IMR-90 (cell line): Measurements from ENCODE around the gene CELA1. TPM values are rescaled to one million over a fixed set of nuclear protein-coding genes. Genes with fewer than 3 reads are reported as not detected.

Experiments used
- ATAC-seq: fragments of 200-7000 bp; cut with Tn5 transposase; 2 replicates; pipeline ENCODE4 v1.9.1; 2020; ENCODE audit warnings: low read depth, mild to moderate bottlenecking, moderate library complexity
- BruUV-seq: library from RNA; stranded (reverse); fragments of 400-500 nt; replicated peaks from 2 replicates; lab custom pipeline; 2021; lab: Mats Ljungman, UMichigan
- CTCF ChIA-PET: fragments of 300-600 bp; formaldehyde crosslinking; extraction: SDS; loops from one replicate; lab custom pipeline; 2021; ENCODE audit warnings: antibody characterized with exemption; lab: Yijun Ruan, JAX
- POLR2A ChIA-PET: fragments of 300-600 bp; sonication (Branson Sonifier 250); formaldehyde crosslinking; loops from one replicate; lab custom pipeline; 2022; ENCODE audit warnings: antibody characterized with exemption; ENCODE audit not compliant: unreplicated experiment; lab: Charles Lee
- DNase-seq: peaks from one replicate; pipeline ENCODE4 v3.0.0; 2013
- H2AFZ ChIP-seq: replicated peaks from 2 replicates; pipeline ENCODE3; 2013; ENCODE audit warnings: low read length, mild to moderate bottlenecking; ENCODE audit not compliant: poor library complexity
- H2AK5ac ChIP-seq: 2 replicates; pipeline ENCODE4 v1.6.1; 2013; ENCODE audit warnings: low read depth, low read length, inconsistent platforms
- H2AK9ac ChIP-seq: replicated peaks from 2 replicates; pipeline ENCODE3; 2013; ENCODE audit warnings: mild to moderate bottlenecking, low read depth, low read length, moderate library complexity; ENCODE audit not compliant: poor library complexity
- H2BK120ac ChIP-seq: 2 replicates; pipeline ENCODE4 v1.6.1; 2013; ENCODE audit warnings: low read depth, low read length, inconsistent platforms
- H2BK15ac ChIP-seq: 3 replicates; pipeline ENCODE4 v1.6.1; 2013; ENCODE audit warnings: low read depth, low read length, inconsistent platforms
- H2BK20ac ChIP-seq: 2 replicates; pipeline ENCODE4 v1.6.1; 2013; ENCODE audit warnings: low read depth, mild to moderate bottlenecking, inconsistent platforms, low read length, moderate library complexity
- H2BK5ac ChIP-seq: 2 replicates; pipeline ENCODE4 v1.6.1; 2013; ENCODE audit warnings: mild to moderate bottlenecking, low read depth, low read length, inconsistent platforms; ENCODE audit not compliant: poor library complexity, severe bottlenecking
- H3K14ac ChIP-seq: replicated peaks from 2 replicates; pipeline ENCODE4 v1.6.1; 2013; ENCODE audit warnings: low read depth, low read length, inconsistent platforms
- H3K18ac ChIP-seq: 2 replicates; pipeline ENCODE4 v1.6.1; 2013; ENCODE audit warnings: low read depth, low read length, control low read depth
- H3K23ac ChIP-seq: 2 replicates; pipeline ENCODE4 v1.6.1; 2013; ENCODE audit warnings: low read depth, low read length, inconsistent platforms
- H3K27ac ChIP-seq: 2 replicates; pipeline ENCODE4 v1.5.1; 2013; ENCODE audit warnings: mild to moderate bottlenecking, control low read depth, low read length; ENCODE audit not compliant: insufficient read depth
- H3K27me3 ChIP-seq: 2 replicates; pipeline ENCODE4 v1.6.1; 2013; ENCODE audit warnings: low read length; ENCODE audit not compliant: control insufficient read depth, insufficient read depth
- H3K36me3 ChIP-seq: 2 replicates; pipeline ENCODE4 v1.6.1; 2013; ENCODE audit warnings: low read length, mixed read lengths; ENCODE audit not compliant: control insufficient read depth, insufficient read depth
- H3K4ac ChIP-seq: 2 replicates; pipeline ENCODE4 v1.6.1; 2013; ENCODE audit warnings: low read depth, low read length, inconsistent platforms
- H3K4me1 ChIP-seq: 2 replicates; pipeline ENCODE4 v1.6.1; 2013; ENCODE audit warnings: low read length, mixed read lengths; ENCODE audit not compliant: control insufficient read depth, insufficient read depth
- H3K4me2 ChIP-seq: 2 replicates; pipeline ENCODE4 v1.6.1; 2013; ENCODE audit warnings: low read depth, mild to moderate bottlenecking, control low read depth, low read length, moderate library complexity
- H3K4me3 ChIP-seq: 2 replicates; pipeline ENCODE4 v1.5.1; 2013; ENCODE audit warnings: low read depth, mild to moderate bottlenecking, control low read depth, low read length, moderate library complexity; ENCODE audit not compliant: insufficient read depth
- H3K56ac ChIP-seq: 2 replicates; pipeline ENCODE4 v1.6.1; 2013; ENCODE audit warnings: low read length, inconsistent platforms; ENCODE audit not compliant: insufficient read depth; ENCODE audit errors: extremely low read depth
- H3K79me1 ChIP-seq, 2 experiments: 2 replicates each; pipeline ENCODE4 v1.6.1; 2013; ENCODE audit warnings: low read length in 2 of 2, inconsistent platforms in 1 of 2, low read depth in 1 of 2
- H3K9ac ChIP-seq: 2 replicates; pipeline ENCODE4 v1.6.1; 2013; ENCODE audit warnings: low read depth, low read length, control low read depth
- H3K9me1 ChIP-seq: 2 replicates; pipeline ENCODE4 v1.6.1; 2013; ENCODE audit warnings: low read length, inconsistent platforms; ENCODE audit not compliant: insufficient read depth
- H3K9me3 ChIP-seq: 2 replicates; pipeline ENCODE4 v1.6.1; 2013; ENCODE audit warnings: low read length; ENCODE audit not compliant: control insufficient read depth, insufficient read depth
- H4K20me1 ChIP-seq: 2 replicates; pipeline ENCODE4 v1.6.1; 2013; ENCODE audit warnings: low read length, inconsistent platforms; ENCODE audit not compliant: insufficient read depth
- H4K5ac ChIP-seq: 2 replicates; pipeline ENCODE4 v1.6.1; 2013; ENCODE audit warnings: mild to moderate bottlenecking, low read depth, low read length, control low read depth
- H4K8ac ChIP-seq, 2 experiments: 2 replicates each; pipeline ENCODE4 v1.6.1; 2013; ENCODE audit warnings: low read depth in 2 of 2, low read length in 2 of 2, control low read depth in 1 of 2, inconsistent platforms in 1 of 2
- H4K91ac ChIP-seq: 2 replicates; pipeline ENCODE4 v1.6.1; 2013; ENCODE audit warnings: low read depth, low read length, inconsistent platforms; ENCODE audit not compliant: insufficient read depth
- BHLHE40 ChIP-seq: fragments of 150-350 bp; IDR thresholded peaks from 2 replicates; pipeline ENCODE4 v1.6.1; 2016; ENCODE audit warnings: mild to moderate bottlenecking, low read depth, low read length
- CEBPB ChIP-seq: IDR thresholded peaks from 2 replicates; pipeline ENCODE4 v1.6.1; 2012; ENCODE audit warnings: low read depth, low read length, improper control_type of control experiment
- CHD1 ChIP-seq: IDR thresholded peaks from 2 replicates; pipeline ENCODE4 v1.6.1; 2012; ENCODE audit warnings: low read depth, low read length, improper control_type of control experiment
- CTCF ChIP-seq: conservative IDR thresholded peaks from 2 replicates; pipeline ENCODE4 v1.5.1; 2012; ENCODE audit warnings: mild to moderate bottlenecking, low read depth, low read length, improper control_type of control experiment
- FOS ChIP-seq: fragments of 150-350 bp; IDR thresholded peaks from 2 replicates; pipeline ENCODE4 v1.6.1; 2016; ENCODE audit warnings: low read depth, low read length
- MAFK ChIP-seq: IDR thresholded peaks from 2 replicates; pipeline ENCODE4 v1.6.1; 2012; ENCODE audit warnings: low read depth, low read length, improper control_type of control experiment
- MAZ ChIP-seq: IDR thresholded peaks from 2 replicates; pipeline ENCODE4 v1.6.1; 2012; ENCODE audit warnings: low read depth, mild to moderate bottlenecking, low read length, improper control_type of control experiment, moderate library complexity, borderline replicate concordance
- MXI1 ChIP-seq: IDR thresholded peaks from 2 replicates; pipeline ENCODE4 v1.6.1; 2012; ENCODE audit warnings: low read depth, mild to moderate bottlenecking, low read length, moderate library complexity, borderline replicate concordance
- NFE2L2 ChIP-seq: fragments of 150-350 bp; IDR thresholded peaks from 2 replicates; pipeline ENCODE4 v1.6.1; 2016; ENCODE audit warnings: low read depth, mild to moderate bottlenecking, low read length
- POLR2A ChIP-seq: IDR thresholded peaks from 2 replicates; pipeline ENCODE4 v1.6.1; 2012; ENCODE audit warnings: mild to moderate bottlenecking, low read depth, low read length
- RAD21 ChIP-seq: IDR thresholded peaks from 2 replicates; pipeline ENCODE4 v1.6.1; 2012; ENCODE audit warnings: low read length, improper control_type of control experiment
- RCOR1 ChIP-seq: IDR thresholded peaks from 2 replicates; pipeline ENCODE4 v1.6.1; 2012; ENCODE audit warnings: mild to moderate bottlenecking, low read length, improper control_type of control experiment; ENCODE audit not compliant: insufficient replicate concordance
- RFX5 ChIP-seq: IDR thresholded peaks from 2 replicates; pipeline ENCODE4 v1.8.0; 2012; ENCODE audit warnings: low read depth, mild to moderate bottlenecking, low read length, moderate library complexity
- SMC3 ChIP-seq: fragments of 150-350 bp; IDR thresholded peaks from 2 replicates; pipeline ENCODE4 v1.6.1; 2016; ENCODE audit warnings: low read depth, mild to moderate bottlenecking, antibody characterized with exemption, low read length, moderate library complexity
- USF2 ChIP-seq: fragments of 150-350 bp; IDR thresholded peaks from 2 replicates; pipeline ENCODE4 v1.6.1; 2017; ENCODE audit warnings: mild to moderate bottlenecking, antibody characterized with exemption, low read length, low read depth
- WGBS, 2 experiments: methylation state at CpG; one replicate each; pipeline versions ENCODE4 v1.1.5 to v1.1.7; 2013; ENCODE audit warnings: missing lambda C conversion rate in 2 of 2; ENCODE audit not compliant: insufficient read length in 1 of 2; ENCODE audit errors: extremely low coverage in 2 of 2; 5-methylcytosine and 5-hydroxymethylcytosine counted together
- dilution Hi-C: fragments of 300-500 bp; cut with HindIII; formaldehyde crosslinking; loops from one replicate; pipeline ENCODE4 v1.14.3; 2018; ENCODE audit warnings: low sequenced_read_pairs; ENCODE audit not compliant: unreplicated experiment
- in situ Hi-C: fragments of 300-500 bp; cut with MboI; formaldehyde crosslinking; loops from 3 replicates; pipeline ENCODE4 v1.14.3; 2019; ENCODE audit warnings: low sequenced_read_pairs, inconsistent platforms, mixed read lengths
- intact Hi-C: fragments of 100-400 bp; cut with micrococcal nuclease; formaldehyde crosslinking; loops from 2 replicates; pipeline ENCODE4 v1.10.0; 2022
- polyA plus RNA-seq, 3 experiments: library from polyadenylated mRNA; depleted of rRNA; stranded (reverse); fragments of >200 nt; gene quantifications; 2 replicates each; pipeline ENCODE4 v1.2.3, GENCODE V29; 2012; ENCODE audit warnings: low replicate concordance in 1 of 3
- total RNA-seq: library from RNA; depleted of rRNA; stranded (reverse); fragments of >200 nt; gene quantifications from 2 replicates; pipeline ENCODE4 v1.2.3, GENCODE V29; 2012

CELA1 gene
- total and polyA plus RNA-seq, 2 of the 4 experiments (the other 2 are of a cell fraction), result not detected

GRCh38 chr12:51392556-51393237 lies 46.2 kb upstream of the CELA1 start:
- Histone ChIP-seq H2BK120ac (peak overlapping the region; percentile 98), H3K27ac (no peak overlapping the region), H3K9me1 (peaks cover 30% of the 10 kb centered on the region), H3K4me3 (no peak overlapping the region), H3K18ac (no peak overlapping the region), H3K4me2 (0 out of 2 replicates have a peak overlapping the region, but pooled peaks have one; percentile 18), H2AK5ac (peak overlapping the region; percentile 99), H3K79me1 (peaks cover 0 to 29% of the 10 kb centered on the region in 2 experiments; a peak in 2 of 4 replicates), H3K9ac (no peak overlapping the region), H4K8ac (peak overlapping the region in 1 of 2 experiments; percentile 95; a peak in 2 of 4 replicates), H3K27me3 (no peaks in the 10 kb centered on the region), H3K4ac (peak overlapping the region; percentile 99), H3K36me3 (no peaks in the 10 kb centered on the region), H2BK15ac (peak overlapping the region; percentile 96; the same call in 2 of the 3 replicates), H4K5ac (no peak overlapping the region), H2AK9ac (no peak overlapping the region), H3K9me3 (no peaks in the 10 kb centered on the region), H4K20me1 (no peaks in the 10 kb centered on the region), H3K56ac (no peak overlapping the region), H2BK5ac (no peak overlapping the region), H3K14ac (0 out of 2 replicates have a peak overlapping the region, but pooled peaks have one; percentile 95), H4K91ac (peak overlapping the region; percentile 97), H2AFZ (peak overlapping the region; percentile 64), H3K4me1 (peaks cover 21% of the 10 kb centered on the region), H2BK20ac (peak overlapping the region; percentile 96; the same call in 1 of the 2 replicates), H3K23ac (no peak overlapping the region)
- DNase-seq (no peak), ATAC-seq (no peak)
- dilution Hi-C loops, result no loop called here
- in situ Hi-C loops, result no loop called here
- no TSS peak for BruUV-seq
- ChIA-PET CTCF (interaction anchor here (0.7 kb wide), 1 partner anchor 78 kb away, joined by 3 read pairs; no protein-coding TSS in a partner anchor), POLR2A (no interaction called here)
- intact Hi-C loops, result no loop called here
- 62% methylated on average over 9 of the region's 22 CpGs; no CpG with 5 or more reads in 1 of the 2 experiments for WGBS, 2 experiments
- TF ChIP-seq SMC3, result no peak
- no peak for TF ChIP-seq POLR2A
- no peak for TF ChIP-seq CEBPB
- TF ChIP-seq NFE2L2, result no peak
- TF ChIP-seq RFX5, result no peak
- TF ChIP-seq CHD1, result no peak
- no peak for TF ChIP-seq RAD21
- TF ChIP-seq BHLHE40, result no peak
- TF ChIP-seq MAZ, result no peak
- no peak for TF ChIP-seq MAFK
- TF ChIP-seq FOS, result no peak
- TF ChIP-seq USF2, result no peak
- no peak for TF ChIP-seq RCOR1
- no peak for TF ChIP-seq CTCF
- no peak for TF ChIP-seq MXI1
